Measurements from ENCODE around the gene GALNT13.

Gene GALNT13

GRCh38 chr2:154267983-154268382, 396.3 kb downstream of the GALNT13 start:
- TF ChIP-seq, protein P1, sequence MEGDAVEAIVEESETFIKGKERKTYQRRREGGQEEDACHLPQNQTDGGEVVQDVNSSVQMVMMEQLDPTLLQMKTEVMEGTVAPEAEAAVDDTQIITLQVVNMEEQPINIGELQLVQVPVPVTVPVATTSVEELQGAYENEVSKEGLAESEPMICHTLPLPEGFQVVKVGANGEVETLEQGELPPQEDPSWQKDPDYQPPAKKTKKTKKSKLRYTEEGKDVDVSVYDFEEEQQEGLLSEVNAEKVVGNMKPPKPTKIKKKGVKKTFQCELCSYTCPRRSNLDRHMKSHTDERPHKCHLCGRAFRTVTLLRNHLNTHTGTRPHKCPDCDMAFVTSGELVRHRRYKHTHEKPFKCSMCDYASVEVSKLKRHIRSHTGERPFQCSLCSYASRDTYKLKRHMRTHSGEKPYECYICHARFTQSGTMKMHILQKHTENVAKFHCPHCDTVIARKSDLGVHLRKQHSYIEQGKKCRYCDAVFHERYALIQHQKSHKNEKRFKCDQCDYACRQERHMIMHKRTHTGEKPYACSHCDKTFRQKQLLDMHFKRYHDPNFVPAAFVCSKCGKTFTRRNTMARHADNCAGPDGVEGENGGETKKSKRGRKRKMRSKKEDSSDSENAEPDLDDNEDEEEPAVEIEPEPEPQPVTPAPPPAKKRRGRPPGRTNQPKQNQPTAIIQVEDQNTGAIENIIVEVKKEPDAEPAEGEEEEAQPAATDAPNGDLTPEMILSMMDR (IDR thresholded peaks at IDR 0.05; ENCODE audit: control insufficient read depth, insufficient read depth, low read depth, low read length, missing control alignments) = no peak
- no peak overlapping the region for H3K4me3 ChIP-seq (ENCODE audit: control insufficient read depth, low read depth, low read length)
- no peak for DNase-seq (ENCODE audit: low read depth)

DNA sequence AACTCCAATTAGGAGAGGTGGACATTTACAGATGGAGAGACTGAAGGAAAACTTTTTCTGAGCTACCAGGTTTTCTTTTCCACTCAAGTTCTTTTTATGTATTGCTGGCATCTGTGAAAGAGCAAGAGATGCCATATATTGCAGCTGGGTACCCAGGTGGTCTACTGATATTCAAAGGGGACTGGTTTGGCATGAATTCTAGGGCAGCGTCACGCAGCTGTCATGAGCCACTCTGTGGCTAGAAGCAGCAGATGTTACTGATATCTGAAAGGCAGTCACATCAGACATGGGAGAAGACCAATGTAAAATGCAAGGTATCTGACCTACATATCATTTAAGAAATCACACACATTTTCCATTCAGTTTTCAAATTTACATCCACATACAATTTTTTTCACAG, 408.8 kb downstream of the GALNT13 start:
- TF ChIP-seq, protein P1 (IDR thresholded peaks at IDR 0.05; ENCODE audit: control insufficient read depth, insufficient read depth, low read depth, low read length, missing control alignments) = no peak
- no peak overlapping the region for H3K4me3 ChIP-seq (ENCODE audit: control insufficient read depth, low read depth, low read length)
- no peak for DNase-seq (ENCODE audit: low read depth)

DNA sequence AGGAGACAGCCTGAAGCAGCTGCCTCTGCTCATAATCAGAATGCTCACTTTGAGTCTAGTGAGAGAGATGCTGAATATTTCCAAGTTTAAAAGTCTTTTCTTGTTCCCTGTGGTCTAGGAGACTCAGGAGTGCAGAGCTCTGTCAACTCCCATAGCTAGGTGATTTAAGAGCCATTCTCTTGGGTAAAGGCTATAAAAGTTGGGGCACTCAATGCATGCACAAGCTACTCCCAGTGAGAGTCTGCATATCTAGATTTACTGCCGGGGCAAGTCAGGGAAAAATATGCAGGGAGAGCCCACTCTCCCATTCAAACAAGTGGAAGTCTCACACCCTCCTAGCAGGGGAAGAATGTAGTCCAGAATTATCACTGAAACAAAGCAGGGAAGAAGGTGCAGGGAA, 418.1 kb downstream of the GALNT13 start:
- TF ChIP-seq, protein P1 (IDR thresholded peaks at IDR 0.05; ENCODE audit: control insufficient read depth, insufficient read depth, low read depth, low read length, missing control alignments) = no peak

GRCh38 chr2:154291511-154291910, 419.8 kb downstream of the GALNT13 start:
- H3K4me3 ChIP-seq (ENCODE audit: control insufficient read depth, low read depth, low read length) = no peak overlapping the region
- no peak for DNase-seq (ENCODE audit: low read depth)
- TF ChIP-seq, protein P1 (IDR thresholded peaks at IDR 0.05; ENCODE audit: control insufficient read depth, insufficient read depth, low read depth, low read length, missing control alignments) = no peak

More for the DNA sequence above, 418.1 kb downstream of the GALNT13 start:
- H3K4me3 ChIP-seq (ENCODE audit: control insufficient read depth, low read depth, low read length) = no peak overlapping the region
- no peak for DNase-seq (ENCODE audit: low read depth)

GRCh38 chr2:154291927-154292326, 420.2 kb downstream of the GALNT13 start:
- DNase-seq (ENCODE audit: low read depth) = no peak
- H3K4me3 ChIP-seq (ENCODE audit: control insufficient read depth, low read depth, low read length) = no peak overlapping the region
- TF ChIP-seq, protein P1 (IDR thresholded peaks at IDR 0.05; ENCODE audit: control insufficient read depth, insufficient read depth, low read depth, low read length, missing control alignments) = no peak

GRCh38 chr2:154293864-154294263, 422.1 kb downstream of the GALNT13 start:
- TF ChIP-seq, protein P1 (IDR thresholded peaks at IDR 0.05; ENCODE audit: control insufficient read depth, insufficient read depth, low read depth, low read length, missing control alignments) = no peak
- no peak for DNase-seq (ENCODE audit: low read depth)

More at GRCh38 chr2:154293864-154294263, 422.1 kb downstream of the GALNT13 start:
- no peak overlapping the region for H3K4me3 ChIP-seq (ENCODE audit: control insufficient read depth, low read depth, low read length)
